ENCODE data around the gene CARMIL1. TPM values are rescaled to one million over a fixed set of nuclear protein-coding genes. Genes with fewer than 3 reads are reported as not detected.

The CARMIL1 gene
- total and polyA plus RNA-seq, 10 of the 15 experiments (the other 5 are each of a cell fraction or from before 2014, with no cell fraction given), result 6.4 to 18.1 (median 10.3) TPM

DNA sequence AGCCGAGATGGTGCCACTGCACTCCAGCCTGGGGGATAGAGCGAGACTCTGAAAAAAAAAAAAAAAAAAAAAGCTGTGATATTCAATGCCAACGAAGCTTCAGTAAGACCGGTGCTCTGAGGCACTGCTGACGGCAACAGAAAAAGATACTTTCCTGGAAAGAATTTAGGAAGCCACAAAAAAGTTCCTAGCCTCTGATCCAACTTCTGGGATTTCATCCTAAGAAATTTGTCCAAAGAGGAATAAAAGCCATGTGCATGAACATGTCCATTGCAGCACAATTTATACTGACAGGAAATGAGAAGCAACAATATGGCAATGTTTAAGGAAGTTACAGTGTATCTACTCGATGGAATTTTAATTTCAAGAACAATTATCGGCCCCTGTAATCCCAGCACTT, 24.5 kb upstream of the CARMIL1 start (continued):
- TF ChIP-seq ETV6 (conservative IDR thresholded peaks at IDR 0.05 in 1 of 2, IDR thresholded peaks at IDR 0.05 in 1 of 2; ENCODE audit: borderline replicate concordance in 1 of 2, low read depth in 1 of 2), result no peak
- no peak for TF ChIP-seq CBX3 (IDR thresholded peaks at IDR 0.05; ENCODE audit: borderline replicate concordance, low read depth)
- TF ChIP-seq, protein P1, sequence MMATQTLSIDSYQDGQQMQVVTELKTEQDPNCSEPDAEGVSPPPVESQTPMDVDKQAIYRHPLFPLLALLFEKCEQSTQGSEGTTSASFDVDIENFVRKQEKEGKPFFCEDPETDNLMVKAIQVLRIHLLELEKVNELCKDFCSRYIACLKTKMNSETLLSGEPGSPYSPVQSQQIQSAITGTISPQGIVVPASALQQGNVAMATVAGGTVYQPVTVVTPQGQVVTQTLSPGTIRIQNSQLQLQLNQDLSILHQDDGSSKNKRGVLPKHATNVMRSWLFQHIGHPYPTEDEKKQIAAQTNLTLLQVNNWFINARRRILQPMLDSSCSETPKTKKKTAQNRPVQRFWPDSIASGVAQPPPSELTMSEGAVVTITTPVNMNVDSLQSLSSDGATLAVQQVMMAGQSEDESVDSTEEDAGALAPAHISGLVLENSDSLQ (IDR thresholded peaks at IDR 0.05), result no peak
- TF ChIP-seq, protein P2, sequence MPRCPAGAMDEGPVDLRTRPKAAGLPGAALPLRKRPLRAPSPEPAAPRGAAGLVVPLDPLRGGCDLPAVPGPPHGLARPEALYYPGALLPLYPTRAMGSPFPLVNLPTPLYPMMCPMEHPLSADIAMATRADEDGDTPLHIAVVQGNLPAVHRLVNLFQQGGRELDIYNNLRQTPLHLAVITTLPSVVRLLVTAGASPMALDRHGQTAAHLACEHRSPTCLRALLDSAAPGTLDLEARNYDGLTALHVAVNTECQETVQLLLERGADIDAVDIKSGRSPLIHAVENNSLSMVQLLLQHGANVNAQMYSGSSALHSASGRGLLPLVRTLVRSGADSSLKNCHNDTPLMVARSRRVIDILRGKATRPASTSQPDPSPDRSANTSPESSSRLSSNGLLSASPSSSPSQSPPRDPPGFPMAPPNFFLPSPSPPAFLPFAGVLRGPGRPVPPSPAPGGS (IDR thresholded peaks at IDR 0.05; ENCODE audit: borderline replicate concordance, insufficient read depth, low read depth, low read length, poor library complexity, severe bottlenecking), result no peak
- no peak for TF ChIP-seq SUPT20H (IDR thresholded peaks at IDR 0.05; ENCODE audit: borderline replicate concordance, control insufficient read depth, low read depth, low read length)
- TF ChIP-seq GABPA (IDR thresholded peaks at IDR 0.05; ENCODE audit: low read depth), result no peak
- TF ChIP-seq, protein P3, sequence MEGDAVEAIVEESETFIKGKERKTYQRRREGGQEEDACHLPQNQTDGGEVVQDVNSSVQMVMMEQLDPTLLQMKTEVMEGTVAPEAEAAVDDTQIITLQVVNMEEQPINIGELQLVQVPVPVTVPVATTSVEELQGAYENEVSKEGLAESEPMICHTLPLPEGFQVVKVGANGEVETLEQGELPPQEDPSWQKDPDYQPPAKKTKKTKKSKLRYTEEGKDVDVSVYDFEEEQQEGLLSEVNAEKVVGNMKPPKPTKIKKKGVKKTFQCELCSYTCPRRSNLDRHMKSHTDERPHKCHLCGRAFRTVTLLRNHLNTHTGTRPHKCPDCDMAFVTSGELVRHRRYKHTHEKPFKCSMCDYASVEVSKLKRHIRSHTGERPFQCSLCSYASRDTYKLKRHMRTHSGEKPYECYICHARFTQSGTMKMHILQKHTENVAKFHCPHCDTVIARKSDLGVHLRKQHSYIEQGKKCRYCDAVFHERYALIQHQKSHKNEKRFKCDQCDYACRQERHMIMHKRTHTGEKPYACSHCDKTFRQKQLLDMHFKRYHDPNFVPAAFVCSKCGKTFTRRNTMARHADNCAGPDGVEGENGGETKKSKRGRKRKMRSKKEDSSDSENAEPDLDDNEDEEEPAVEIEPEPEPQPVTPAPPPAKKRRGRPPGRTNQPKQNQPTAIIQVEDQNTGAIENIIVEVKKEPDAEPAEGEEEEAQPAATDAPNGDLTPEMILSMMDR (IDR thresholded peaks at IDR 0.05 in 2 of 3, conservative IDR thresholded peaks at IDR 0.05 in 1 of 3; ENCODE audit: control insufficient read depth in 2 of 3, extremely low read depth in 1 of 3, insufficient read depth in 1 of 3, low read depth in 3 of 3, low read length in 3 of 3), result no peak
- TF ChIP-seq SMC3 (IDR thresholded peaks at IDR 0.05; ENCODE audit: borderline replicate concordance, low read length), result no peak
